NOMO-1 treated with dmso at 0.1 percent for 144 hours (cell line): Measurements from ENCODE around the gene IGF1R.

Source experiments
- DNase-seq: peaks from one replicate; lab custom pipeline; 2025; ENCODE audit not compliant: unreplicated experiment; lab: John Stamatoyannopoulos, UW

Gene IGF1R

GRCh38 chr15:98792117-98792516 is 143.8 kb downstream of the IGF1R start:
- no peak for DNase-seq

- no peak for DNase-seq
These were observed 145.9 kb downstream of the IGF1R start for GRCh38 chr15:98794211-98794610.

- DNase-seq = no peak
These were observed 146.4 kb downstream of the IGF1R start for GRCh38 chr15:98794748-98795147.

GRCh38 chr15:98795980-98796379 is 147.6 kb downstream of the IGF1R start:
- no peak for DNase-seq

GRCh38 chr15:98796685-98797357 is 148.5 kb downstream of the IGF1R start:
- no peak for DNase-seq

GRCh38 chr15:98798375-98798893 is 150.1 kb downstream of the IGF1R start:
- no peak for DNase-seq

- DNase-seq = peak; percentile 18
These were observed 151.4 kb downstream of the IGF1R start for GRCh38 chr15:98799461-98800390.

GRCh38 chr15:98800437-98801233 is 152.3 kb downstream of the IGF1R start:
- DNase-seq = peak; percentile 54

- no peak for DNase-seq
These were observed 152.9 kb downstream of the IGF1R start for GRCh38 chr15:98801234-98801561.

GRCh38 chr15:98802187-98802586 is 153.8 kb downstream of the IGF1R start:
- DNase-seq = no peak

GRCh38 chr15:98803228-98804056 is 155.1 kb downstream of the IGF1R start:
- DNase-seq = no peak

- no peak for DNase-seq
These were observed 155.7 kb downstream of the IGF1R start for GRCh38 chr15:98804057-98804380.

GRCh38 chr15:98805434-98806274 is 157.3 kb downstream of the IGF1R start:
- no peak for DNase-seq

GRCh38 chr15:98806275-98806895 is 158.0 kb downstream of the IGF1R start:
- no peak for DNase-seq

- DNase-seq = no peak
These were observed 158.9 kb downstream of the IGF1R start for GRCh38 chr15:98807262-98807661.

- DNase-seq = no peak
These were observed 160.9 kb downstream of the IGF1R start for GRCh38 chr15:98809273-98809672.

GRCh38 chr15:98812716-98813446 is 164.5 kb downstream of the IGF1R start:
- DNase-seq = no peak

GRCh38 chr15:98813951-98814350 is 165.6 kb downstream of the IGF1R start:
- DNase-seq = no peak

- DNase-seq = no peak
These were observed 166.9 kb downstream of the IGF1R start for GRCh38 chr15:98815207-98815606.
